ENCODE data around the gene NBEAL2.
"Not testable (repeated sequence)": the region's sequence is repeated elsewhere in the genome, so short reads cannot be mapped to it uniquely, and the experiment has no call there.

DNA sequence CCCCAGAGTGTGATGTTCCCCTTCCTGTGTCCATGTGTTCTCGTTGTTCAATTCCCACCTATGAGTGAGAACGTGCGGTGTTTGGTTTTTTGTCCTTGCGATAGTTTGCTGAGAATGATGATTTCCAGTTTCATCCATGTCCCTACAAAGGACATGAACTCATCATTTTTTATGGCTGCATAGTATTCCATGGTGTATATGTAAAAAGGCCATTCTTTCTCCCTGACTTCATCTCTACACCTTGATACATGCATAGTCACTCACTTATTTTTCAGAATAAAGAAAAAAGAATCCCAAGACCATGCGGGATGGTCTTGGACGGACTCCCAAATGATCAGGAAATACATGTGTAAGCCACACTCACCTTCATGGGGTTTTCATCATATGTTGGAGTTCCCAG is 57.8 kb downstream of the NBEAL2 start:
- not testable (repeated sequence) for TF ChIP-seq FOXM1 (IDR thresholded peaks at IDR 0.05; ENCODE audit: borderline replicate concordance); SUZ12 (IDR thresholded peaks at IDR 0.05); ZNF384 (IDR thresholded peaks at IDR 0.05); SP1 (IDR thresholded peaks at IDR 0.05); PKNOX1 (IDR thresholded peaks at IDR 0.05); HDGF (IDR thresholded peaks at IDR 0.05; ENCODE audit: borderline replicate concordance); CTBP1 (IDR thresholded peaks at IDR 0.05; ENCODE audit: borderline replicate concordance); FOXK2 (IDR thresholded peaks at IDR 0.05)

All from HEK293T (cell line).